HG03521 (cell line): ENCODE results near the gene ANKRD40CL.

ENCODE experiments used
- ATAC-seq: cut with Tn5 transposase; IDR thresholded peaks from one replicate; pipeline ENCODE4 v1.9.1; 2021; ENCODE audit warnings: mild to moderate bottlenecking, moderate library complexity; ENCODE audit not compliant: unreplicated experiment

ANKRD40CL gene

GRCh38 chr17:50719144-50719923, 48.0 kb downstream of the ANKRD40CL start, which contains the start of gene LUC7L3:
TSS of gene LUC7L3 (plus strand) at chr17:50719603. CDS start at chr17:50719733, 130 bp downstream.
- peak; percentile 88 for ATAC-seq

- ATAC-seq = no peak
Observed at GRCh38 chr17:50715471-50715870, 51.8 kb downstream of the ANKRD40CL start.

- no peak for ATAC-seq
Observed at GRCh38 chr17:50712641-50713040, 54.7 kb downstream of the ANKRD40CL start.
